Activated T-cell treated with anti-CD3 and anti-CD28 coated beads, Interleukin-2, amount 50 U/mL, for 72 hours (primary cell): ENCODE results near the gene GMDS. TPM values are rescaled to one million over a fixed set of nuclear protein-coding genes. Genes with fewer than 3 reads are reported as not detected.

Source experiments
- ATAC-seq, 2 donors: fragments of 150-1000 bp; cut with Tn5 transposase; replicated peaks in 1 of 2; 2 replicates each; pipeline ENCODE4 v1.10.0; 2021; ENCODE audit warnings: moderate library complexity in 2 of 2, mild to moderate bottlenecking in 1 of 2
- DNase-seq, 2 donors: peaks; one replicate each; pipeline ENCODE4 v3.0.0; 2021 to 2022; ENCODE audit warnings: mixed read lengths in 1 of 2
- H3K27ac Mint-ChIP-seq: one replicate; pipeline ENCODE4 v1.8.0; 2022; ENCODE audit warnings: mild to moderate bottlenecking, moderate library complexity, mixed read lengths
- H3K27me3 Mint-ChIP-seq: one replicate; pipeline ENCODE4 v1.8.0; 2022; ENCODE audit warnings: low read depth, mixed read lengths
- H3K36me3 Mint-ChIP-seq, 2 donors: one replicate each; pipeline ENCODE4 v1.8.0; 2022; ENCODE audit warnings: mixed read lengths in 2 of 2, mild to moderate bottlenecking in 1 of 2; ENCODE audit not compliant: insufficient read depth in 2 of 2
- H3K4me1 Mint-ChIP-seq: one replicate; pipeline ENCODE4 v1.8.0; 2022; ENCODE audit warnings: low read depth, mixed read lengths
- H3K4me3 Mint-ChIP-seq, 2 donors: one replicate each; pipeline ENCODE4 v1.8.0; 2022; ENCODE audit warnings: mild to moderate bottlenecking in 2 of 2, mixed read lengths in 2 of 2, moderate library complexity in 2 of 2
- H3K9me3 Mint-ChIP-seq, 2 donors: one replicate each; pipeline ENCODE4 v1.8.0; 2022; ENCODE audit warnings: mixed read lengths in 2 of 2
- total RNA-seq, 2 donors: library from RNA; stranded (reverse); gene quantifications; one replicate each; pipeline ENCODE4 v1.2.3, GENCODE V29; 2022

Gene GMDS
- total RNA-seq, 2 donors from 2014 or later: 23.8 to 33.0 TPM

- peaks cover 10 to 15% of the 10 kb centered on the region in 2 donors for H3K36me3 Mint-ChIP-seq
- DNase-seq: no peak
- no peak for ATAC-seq
- H3K4me1 Mint-ChIP-seq: peaks cover 52% of the 10 kb centered on the region
- H3K4me3 Mint-ChIP-seq: peak overlapping the region; percentile 6 to 57
- H3K27ac Mint-ChIP-seq: peak overlapping the region; percentile 62
- H3K9me3 Mint-ChIP-seq: peaks cover 0 to 8% of the 10 kb centered on the region in 2 donors
- peaks cover 7% of the 10 kb centered on the region for H3K27me3 Mint-ChIP-seq
Measured at GRCh38 chr6:2078888-2079287, 166.5 kb downstream of the GMDS start.

GRCh38 chr6:2077826-2078225 is 167.6 kb downstream of the GMDS start:
- Mint-ChIP-seq H3K27me3 (peaks cover under 1% of the 10 kb centered on the region), H3K27ac (no peak overlapping the region), H3K4me1 (peaks cover 46% of the 10 kb centered on the region), H3K36me3 (peaks cover 10 to 15% of the 10 kb centered on the region in 2 donors), H3K4me3 (no peak overlapping the region), H3K9me3 (peaks cover 0 to 8% of the 10 kb centered on the region in 2 donors)
- no peak for DNase-seq
- no peak for ATAC-seq

GRCh38 chr6:2073476-2073875 is 171.9 kb downstream of the GMDS start:
- H3K27me3 Mint-ChIP-seq: no peaks in the 10 kb centered on the region

GRCh38 chr6:2072453-2072852 is 173.0 kb downstream of the GMDS start:
- H3K9me3 Mint-ChIP-seq: peaks cover 2 to 8% of the 10 kb centered on the region in 2 donors
- no peaks in the 10 kb centered on the region for H3K4me1 Mint-ChIP-seq
- H3K4me3 Mint-ChIP-seq: no peak overlapping the region
- ATAC-seq (no peak), DNase-seq (no peak)
- no peaks in the 10 kb centered on the region for H3K27me3 Mint-ChIP-seq
- H3K27ac Mint-ChIP-seq: no peak overlapping the region
- H3K36me3 Mint-ChIP-seq: peaks cover 5 to 8% of the 10 kb centered on the region in 2 donors

More at GRCh38 chr6:2073476-2073875, 171.9 kb downstream of the GMDS start:
- H3K27ac Mint-ChIP-seq: no peak overlapping the region
- H3K4me1 Mint-ChIP-seq: peaks cover 7% of the 10 kb centered on the region
- peaks cover 7 to 16% of the 10 kb centered on the region in 2 donors for H3K36me3 Mint-ChIP-seq
- H3K9me3 Mint-ChIP-seq: peaks cover 4 to 8% of the 10 kb centered on the region in 2 donors
- no peak for ATAC-seq
- DNase-seq: no peak
- no peak overlapping the region for H3K4me3 Mint-ChIP-seq

GRCh38 chr6:2063547-2063946 is 181.9 kb downstream of the GMDS start:
- Mint-ChIP-seq H3K27me3 (no peaks in the 10 kb centered on the region), H3K9me3 (peaks cover 0 to 2% of the 10 kb centered on the region in 2 donors), H3K27ac (peak overlapping the region; percentile 72), H3K36me3 (peaks cover 0 to 11% of the 10 kb centered on the region in 2 donors), H3K4me1 (no peaks in the 10 kb centered on the region), H3K4me3 (no peak overlapping the region)
- no peak for DNase-seq
- no peak for ATAC-seq

GRCh38 chr6:2061880-2062279 is 183.5 kb downstream of the GMDS start:
- H3K9me3 Mint-ChIP-seq: peaks cover 0 to 2% of the 10 kb centered on the region in 2 donors
- no peak for ATAC-seq

GRCh38 chr6:2055911-2056310 is 189.5 kb downstream of the GMDS start:
- Mint-ChIP-seq H3K4me1 (peaks cover 6% of the 10 kb centered on the region), H3K27ac (peak overlapping the region; percentile 18), H3K4me3 (no peak overlapping the region), H3K9me3 (no peaks in the 10 kb centered on the region), H3K36me3 (peaks cover 0 to 8% of the 10 kb centered on the region in 2 donors), H3K27me3 (no peaks in the 10 kb centered on the region)
- no peak for DNase-seq
- no peak for ATAC-seq

More at GRCh38 chr6:2061880-2062279, 183.5 kb downstream of the GMDS start:
- no peaks in the 10 kb centered on the region for H3K27me3 Mint-ChIP-seq
- no peak for DNase-seq
- no peak overlapping the region for H3K27ac Mint-ChIP-seq
- no peaks in the 10 kb centered on the region for H3K4me1 Mint-ChIP-seq
- H3K4me3 Mint-ChIP-seq: no peak overlapping the region
- peaks cover 0 to 11% of the 10 kb centered on the region in 2 donors for H3K36me3 Mint-ChIP-seq

- peaks cover 0 to 6% of the 10 kb centered on the region in 2 donors for H3K36me3 Mint-ChIP-seq
- H3K27me3 Mint-ChIP-seq: no peaks in the 10 kb centered on the region
- DNase-seq (no peak), ATAC-seq (no peak)
- no peak overlapping the region for H3K4me3 Mint-ChIP-seq
- peaks cover 0 to 2% of the 10 kb centered on the region in 2 donors for H3K9me3 Mint-ChIP-seq
- H3K4me1 Mint-ChIP-seq: peaks cover 6% of the 10 kb centered on the region
- H3K27ac Mint-ChIP-seq: no peak overlapping the region
Measured at GRCh38 chr6:2055143-2055542, 190.3 kb downstream of the GMDS start.

- Mint-ChIP-seq H3K27ac (no peak overlapping the region), H3K36me3 (peaks cover 1 to 8% of the 10 kb centered on the region in 2 donors), H3K27me3 (no peaks in the 10 kb centered on the region), H3K4me1 (peaks cover 6% of the 10 kb centered on the region), H3K4me3 (no peak overlapping the region), H3K9me3 (peaks cover 0 to 7% of the 10 kb centered on the region in 2 donors)
- no peak for ATAC-seq
- no peak for DNase-seq
Measured at GRCh38 chr6:2054516-2055067, 190.8 kb downstream of the GMDS start.

- H3K36me3 Mint-ChIP-seq: peaks cover 1 to 8% of the 10 kb centered on the region in 2 donors
- ATAC-seq (no peak), DNase-seq (no peak)
- H3K27me3 Mint-ChIP-seq: no peaks in the 10 kb centered on the region
- no peak overlapping the region for H3K27ac Mint-ChIP-seq
- H3K9me3 Mint-ChIP-seq: peaks cover 0 to 9% of the 10 kb centered on the region in 2 donors
- no peak overlapping the region for H3K4me3 Mint-ChIP-seq
- H3K4me1 Mint-ChIP-seq: peaks cover 6% of the 10 kb centered on the region
Measured at GRCh38 chr6:2053691-2054090, 191.7 kb downstream of the GMDS start.

- ATAC-seq (no peak), DNase-seq (no peak)
- H3K36me3 Mint-ChIP-seq: peaks cover 1 to 8% of the 10 kb centered on the region in 2 donors
- no peak overlapping the region for H3K27ac Mint-ChIP-seq
- no peaks in the 10 kb centered on the region for H3K27me3 Mint-ChIP-seq
- no peaks in the 10 kb centered on the region for H3K4me1 Mint-ChIP-seq
- peaks cover 0 to 9% of the 10 kb centered on the region in 2 donors for H3K9me3 Mint-ChIP-seq
- H3K4me3 Mint-ChIP-seq: no peak overlapping the region
Measured at GRCh38 chr6:2047855-2048254, 197.6 kb downstream of the GMDS start.

GRCh38 chr6:2044192-2044591 is 201.2 kb downstream of the GMDS start:
- Mint-ChIP-seq H3K36me3 (no peaks in the 10 kb centered on the region), H3K9me3 (no peaks in the 10 kb centered on the region), H3K27me3 (no peaks in the 10 kb centered on the region), H3K27ac (no peak overlapping the region), H3K4me1 (no peaks in the 10 kb centered on the region), H3K4me3 (no peak overlapping the region)
- DNase-seq (no peak), ATAC-seq (no peak)

- DNase-seq (no peak), ATAC-seq (no peak)
- H3K36me3 Mint-ChIP-seq: no peaks in the 10 kb centered on the region
- no peak overlapping the region for H3K4me3 Mint-ChIP-seq
- H3K9me3 Mint-ChIP-seq: no peaks in the 10 kb centered on the region
- H3K27me3 Mint-ChIP-seq: no peaks in the 10 kb centered on the region
- no peak overlapping the region for H3K27ac Mint-ChIP-seq
- peaks cover 10% of the 10 kb centered on the region for H3K4me1 Mint-ChIP-seq
Measured at GRCh38 chr6:2042956-2043648, 202.3 kb downstream of the GMDS start.
